GM19397 (cell line): ENCODE results near the gene VCL.
"Not testable (repeated sequence)": the region's sequence is repeated elsewhere in the genome, so short reads cannot be mapped to it uniquely, and the experiment has no call there.

Experiments
- ATAC-seq: cut with Tn5 transposase; IDR thresholded peaks from one replicate; pipeline ENCODE4 v1.9.1; 2021; ENCODE audit warnings: mild to moderate bottlenecking, moderate library complexity; ENCODE audit not compliant: unreplicated experiment

VCL gene

GRCh38 chr10:74000892-74001669 lies 3.2 kb downstream of the VCL start:
- no peak for ATAC-seq

- ATAC-seq = no peak
Measured at GRCh38 chr10:74006269-74006668, 8.4 kb downstream of the VCL start.

GRCh38 chr10:74008212-74008731 lies 10.4 kb downstream of the VCL start:
- ATAC-seq = no peak

- no peak for ATAC-seq
Measured at GRCh38 chr10:74011017-74011416, 13.1 kb downstream of the VCL start.

- no peak for ATAC-seq
Measured at GRCh38 chr10:74011770-74012169, 13.9 kb downstream of the VCL start.

- no peak for ATAC-seq
Measured at GRCh38 chr10:74012480-74012879, 14.6 kb downstream of the VCL start.

- ATAC-seq = no peak
Measured at GRCh38 chr10:74013004-74013403, 15.1 kb downstream of the VCL start.

- ATAC-seq = not testable (repeated sequence)
Measured at GRCh38 chr10:74014574-74014973, 16.7 kb downstream of the VCL start.

- ATAC-seq = no peak
Measured at GRCh38 chr10:74018241-74018640, 20.3 kb downstream of the VCL start.

GRCh38 chr10:74021248-74022055 lies 23.5 kb downstream of the VCL start:
- ATAC-seq = no peak

- no peak for ATAC-seq
Measured at GRCh38 chr10:74022926-74023629, 25.2 kb downstream of the VCL start.

- ATAC-seq = no peak
Measured at GRCh38 chr10:74024600-74024999, 26.7 kb downstream of the VCL start.

GRCh38 chr10:74025380-74025978 lies 27.6 kb downstream of the VCL start:
- no peak for ATAC-seq

- no peak for ATAC-seq
Measured at GRCh38 chr10:74026428-74027015, 28.6 kb downstream of the VCL start.

- ATAC-seq = no peak
Measured at GRCh38 chr10:74027702-74028101, 29.8 kb downstream of the VCL start.

- ATAC-seq = no peak
Measured at GRCh38 chr10:74029943-74030342, 32.0 kb downstream of the VCL start.

- ATAC-seq = not testable (repeated sequence)
Measured at GRCh38 chr10:74032208-74032607, 34.3 kb downstream of the VCL start.

- ATAC-seq = no peak
Measured at GRCh38 chr10:74032900-74033655, 35.2 kb downstream of the VCL start.

- no peak for ATAC-seq
Measured at GRCh38 chr10:74033702-74034101, 35.8 kb downstream of the VCL start.

- no peak for ATAC-seq
Measured at GRCh38 chr10:74034301-74034700, 36.4 kb downstream of the VCL start.
